ENCODE results near the gene HEG1. TPM values are rescaled to one million over a fixed set of nuclear protein-coding genes. Genes with fewer than 3 reads are reported as not detected.

Gene HEG1
- total and polyA plus RNA-seq, 2 of the 8 experiments (the other 6 are each of a cell fraction or from before 2014, with no cell fraction given): 5.3 to 9.7 TPM

GRCh38 chr3:125035217-125035616 is 20.6 kb downstream of the HEG1 start:
- POLR2A ChIA-PET (ENCODE audit: partially characterized antibody): no interaction called here
- no peak overlapping the region for H3K4ac ChIP-seq (replicated peaks; ENCODE audit: insufficient read length, low read depth, low read length)
- H3K79me1 ChIP-seq (ENCODE audit: low read depth, low read length): peaks cover 5% of the 10 kb centered on the region; the same call in 1 of the 2 replicates
- no peak overlapping the region for H4K8ac ChIP-seq (ENCODE audit: extremely low read depth, insufficient read depth, low read length)
- no peak overlapping the region for H4K91ac ChIP-seq (replicated peaks; ENCODE audit: insufficient read length, low read length)
- H2BK5ac ChIP-seq (ENCODE audit: low read depth, low read length): no peak overlapping the region
- no peak for TF ChIP-seq RXRA (IDR thresholded peaks at IDR 0.05; ENCODE audit: insufficient read depth, low read depth, low read length)
- TF ChIP-seq CBX5 (IDR thresholded peaks at IDR 0.05; ENCODE audit: low read depth, low read length): no peak
- H3K4me1 ChIP-seq (replicated peaks in 1 of 4; ENCODE audit: control insufficient read depth in 3 of 4, insufficient read depth in 4 of 4, low read length in 3 of 4): peaks cover 9 to 21% (median 10%) of the 10 kb centered on the region in 4 experiments
- H3K9me3 ChIP-seq (ENCODE audit: insufficient read depth in 2 of 2, low read depth in 1 of 2, low read length in 1 of 2): 0 out of 4 replicates have a peak, but pooled peaks cover 0 to 3% of the 10 kb centered on the region in 2 experiments
- no peak overlapping the region for H2BK120ac ChIP-seq (replicated peaks; ENCODE audit: low read depth, low read length)
- no peak overlapping the region for H3K18ac ChIP-seq (ENCODE audit: extremely low read depth, low read length)
- H3K27me3 ChIP-seq (replicated peaks in 1 of 4; ENCODE audit: control insufficient read depth in 3 of 4, extremely low read depth in 1 of 4, insufficient read depth in 3 of 4, low read length in 3 of 4): no peaks in the 10 kb centered on the region
- no peak for DNase-seq (ENCODE audit: low read depth in 1 of 2, low spot score in 2 of 2)
- peaks cover 0 to 7% of the 10 kb centered on the region in 2 experiments; a peak in 2 of 4 replicates for H3K79me2 ChIP-seq (ENCODE audit: control insufficient read depth in 1 of 2, insufficient read depth in 2 of 2, low read length in 2 of 2)
- no peak overlapping the region for H4K5ac ChIP-seq (ENCODE audit: insufficient read length, low read depth, low read length)
- no peaks in the 10 kb centered on the region for H3K36me3 ChIP-seq (ENCODE audit: control insufficient read depth in 2 of 4, insufficient read depth in 4 of 4, low read length in 3 of 4)
- no peak overlapping the region for H3K9ac ChIP-seq (replicated peaks in 1 of 4; ENCODE audit: extremely low read depth in 1 of 4, low read depth in 3 of 4, low read length in 3 of 4)
- FAIRE-seq: no peak
- 87% methylated on average over 5 of the region's 5 CpGs; no CpG with 5 or more reads in 1 of the 2 experiments for WGBS, 2 experiments (ENCODE audit: extremely low coverage in 1 of 2, insufficient coverage in 1 of 2, insufficient read length in 1 of 2, insufficient replicate concordance in 2 of 2, low coverage in 1 of 2, low lambda C conversion rate in 2 of 2, missing lambda C conversion rate in 1 of 2)
- no peak overlapping the region for H3K4me3 ChIP-seq (ENCODE audit: extremely low read depth in 1 of 4, insufficient read depth in 2 of 4, low read depth in 3 of 4, low read length in 4 of 4)
- no peak overlapping the region for H2AK5ac ChIP-seq (ENCODE audit: low read depth, low read length)
- no peak overlapping the region for H3K27ac ChIP-seq (ENCODE audit: low read depth, low read length)
- H4K20me1 ChIP-seq (replicated peaks in 1 of 2; ENCODE audit: control insufficient read depth in 1 of 2, insufficient read depth in 2 of 2, low read length in 2 of 2): peaks cover 0 to 2% of the 10 kb centered on the region in 2 experiments
- H3K23me2 ChIP-seq (ENCODE audit: low read depth, low read length): peaks cover 4% of the 10 kb centered on the region; the same call in 1 of the 2 replicates
- H2BK15ac ChIP-seq (ENCODE audit: low read length): no peak overlapping the region
- no peak overlapping the region for H3K4me2 ChIP-seq (ENCODE audit: insufficient read depth in 1 of 2, low read depth in 2 of 2, low read length in 2 of 2)
- no peak overlapping the region for H3K56ac ChIP-seq (replicated peaks; ENCODE audit: insufficient read length, low read depth, low read length)
- H2BK20ac ChIP-seq (ENCODE audit: low read length): no peak overlapping the region
- H3K23ac ChIP-seq (ENCODE audit: insufficient read length): no peak overlapping the region
- CTCF ChIA-PET (ENCODE audit: partially characterized antibody): interaction anchor here (0.6 to 1.0 kb wide), 3 partner anchors 10 to 130 kb away, joined by 3 to 7 read pairs (median 3); no protein-coding TSS in a partner anchor
- H3K14ac ChIP-seq (ENCODE audit: insufficient read length): no peak overlapping the region
- H2AFZ ChIP-seq (ENCODE audit: low read length): no peak overlapping the region
- no peak overlapping the region for H2BK12ac ChIP-seq (ENCODE audit: low read depth, low read length)

Measured in H1 (cell line).